GM12891 (cell line): ENCODE measurements around the gene GAL3ST3.

Source experiments
- PAX5 ChIP-seq: IDR thresholded peaks from 2 replicates; pipeline ENCODE4 v1.6.1; 2011; ENCODE audit warnings: low read length, moderate library complexity, mild to moderate bottlenecking; ENCODE audit not compliant: insufficient read depth, severe bottlenecking
- POLR2A ChIP-seq: IDR thresholded peaks from 2 replicates; pipeline ENCODE4 v1.6.1; 2011; ENCODE audit warnings: low read depth, low read length, control low read depth
- POLR2AphosphoS5 ChIP-seq: IDR thresholded peaks from 2 replicates; pipeline ENCODE4 v1.6.1; 2011; ENCODE audit warnings: low read depth, low read length, control low read depth
- TAF1 ChIP-seq: IDR thresholded peaks from 2 replicates; pipeline ENCODE4 v1.6.1; 2011; ENCODE audit warnings: low read depth, low read length, control low read depth

DNA sequence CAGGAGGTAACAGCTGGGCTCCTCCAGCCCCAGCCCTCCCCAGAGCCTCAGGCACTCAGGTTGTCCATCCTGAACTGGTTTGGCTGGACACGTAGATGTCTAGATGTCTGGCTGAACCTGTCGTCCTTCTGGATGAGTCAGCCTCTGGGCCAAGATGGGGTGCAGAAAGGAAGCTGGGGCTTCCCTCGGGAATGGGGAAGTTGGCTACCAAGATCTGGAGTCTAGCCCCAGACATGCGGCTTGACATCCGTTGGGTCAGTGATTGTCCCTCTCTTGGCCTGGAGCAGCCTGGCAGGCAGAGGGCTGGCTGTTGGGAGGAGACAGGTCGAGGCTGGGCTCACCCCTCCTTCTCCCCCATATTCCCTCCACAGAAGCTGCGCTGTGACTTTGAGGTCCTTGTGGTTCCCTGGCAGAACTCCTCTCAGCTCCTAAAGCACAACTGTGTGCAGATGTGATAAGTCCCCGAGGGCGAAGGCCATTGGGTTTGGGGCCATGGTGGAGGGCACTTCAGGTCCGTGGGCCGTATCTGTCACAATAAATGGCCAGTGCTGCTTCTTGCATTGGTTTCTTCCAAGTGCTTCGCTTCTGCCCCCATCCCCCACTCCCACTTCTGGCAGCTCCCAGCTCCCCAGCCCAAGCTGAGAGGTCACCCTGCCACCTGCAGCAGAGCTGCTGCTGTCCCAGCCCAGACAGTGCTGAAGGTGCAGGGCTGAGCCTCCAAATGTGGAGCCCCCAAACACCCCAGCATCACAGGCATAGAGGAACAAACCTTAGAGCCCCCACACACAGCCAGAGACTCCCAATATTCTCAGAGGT, 35.8 kb downstream of the GAL3ST3 start:
- TF ChIP-seq TAF1 (no peak), POLR2A (no peak), PAX5 (no peak), POLR2AphosphoS5 (no peak)
